Measurements from ENCODE around the gene SNORC.

The SNORC gene

DNA sequence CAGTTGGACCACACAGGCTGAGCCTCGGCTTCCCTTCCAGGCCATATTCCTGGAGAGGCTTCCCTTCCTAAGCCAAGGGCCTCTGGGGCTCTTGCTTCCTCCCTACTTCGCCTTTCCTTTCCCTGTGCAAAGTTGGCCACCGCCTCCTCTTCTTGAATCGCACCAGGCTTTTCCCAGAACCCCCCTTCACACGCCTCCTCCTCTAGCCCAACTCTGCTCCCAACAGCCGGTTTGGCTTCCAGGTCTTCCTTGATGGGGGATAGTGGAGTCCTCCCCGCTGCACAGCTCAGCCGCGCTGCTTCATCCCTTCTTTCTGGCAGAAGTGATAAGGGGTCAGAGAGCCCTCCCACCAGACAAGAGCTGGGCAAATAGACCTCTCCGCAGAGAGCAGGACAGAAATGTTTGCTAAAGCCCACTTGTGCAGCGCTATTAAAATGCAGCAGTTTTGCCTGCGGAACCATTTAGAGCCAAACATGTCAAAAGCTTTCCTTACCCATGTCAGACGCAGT lies 56.4 kb downstream of the SNORC start:
- no peak for DNase-seq (ENCODE audit: low read depth)

DNA sequence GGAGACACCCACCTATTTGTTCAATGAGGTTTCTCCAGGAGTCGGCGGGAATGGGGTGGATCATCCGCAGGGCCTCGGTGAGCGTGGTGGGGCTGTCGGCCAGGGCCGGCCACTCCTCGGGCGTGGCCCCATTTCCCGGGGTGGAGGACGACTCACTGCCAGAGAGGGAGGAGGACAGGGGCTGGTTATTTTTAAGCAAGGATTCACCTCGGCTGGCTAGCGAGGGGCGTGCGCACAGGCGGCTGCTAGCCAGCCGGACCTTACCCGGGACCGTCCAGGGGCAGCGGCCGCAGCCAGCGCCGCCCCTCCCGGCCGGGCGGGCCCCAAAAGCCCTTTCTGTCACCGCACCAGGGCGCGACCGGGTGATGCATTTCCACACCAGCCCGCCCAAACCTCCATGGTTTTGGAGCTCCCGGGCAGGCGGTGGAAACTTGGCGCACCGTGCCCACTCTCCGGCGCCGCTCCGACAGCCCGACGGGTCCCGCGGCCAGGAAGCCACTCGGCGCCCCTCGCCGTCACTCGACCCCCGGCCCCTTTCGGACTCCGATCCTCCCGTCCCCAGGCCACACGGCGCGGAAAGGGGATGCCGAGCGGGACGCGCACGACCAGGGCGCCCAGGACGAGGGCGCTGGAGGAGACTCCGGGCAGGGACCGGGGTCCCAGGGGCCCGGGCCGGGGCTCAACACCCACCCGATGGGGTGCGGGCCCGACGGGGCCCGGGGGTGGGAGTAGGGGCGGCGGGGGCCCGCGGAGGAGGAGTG lies 57.1 kb downstream of the SNORC start:
- DNase-seq (ENCODE audit: low read depth), result no peak

GRCh38 chr2:232927793-232928550 lies 57.9 kb downstream of the SNORC start:
- DNase-seq (ENCODE audit: low read depth), result no peak
